ENCODE data around the gene ATF7. TPM values are rescaled to one million over a fixed set of nuclear protein-coding genes. Genes with fewer than 3 reads are reported as not detected.

Gene ATF7
- total and polyA plus RNA-seq, 2 of the 13 experiments (the other 11 are each of a cell fraction or from before 2014, with no cell fraction given): 9.6 to 16.2 TPM

GRCh38 chr12:53508534-53509170 lies 117.5 kb downstream of the ATF7 start (continued):
- TF ChIP-seq STAG1 (CRISPR knock-in tag; IDR thresholded peaks at IDR 0.05) (peak; percentile 95), JUNB (CRISPR knock-in tag; IDR thresholded peaks at IDR 0.05; ENCODE audit: borderline replicate concordance) (no peak), ZNF576 (CRISPR knock-in tag; IDR thresholded peaks at IDR 0.05) (no peak), FLYWCH1 (CRISPR knock-in tag; IDR thresholded peaks at IDR 0.05) (no peak), ZNF549 (CRISPR knock-in tag; IDR thresholded peaks at IDR 0.05) (no peak), GPN1 (CRISPR knock-in tag; IDR thresholded peaks at IDR 0.05; ENCODE audit: borderline replicate concordance) (no peak), ZNF572 (CRISPR knock-in tag; IDR thresholded peaks at IDR 0.05) (0 out of 2 replicates have a peak, but pooled peaks have one; percentile 39), RBM39 (IDR thresholded peaks at IDR 0.05; ENCODE audit: low read depth, low read length, poor library complexity, severe bottlenecking) (no peak), FOXJ3 (CRISPR knock-in tag; IDR thresholded peaks at IDR 0.05; ENCODE audit: borderline replicate concordance) (no peak), NONO (IDR thresholded peaks at IDR 0.05) (no peak), NONO (CRISPR knock-in tag; conservative IDR thresholded peaks at IDR 0.05) (0 out of 2 replicates have a peak, but pooled peaks have one; percentile 36), ZBTB38 (CRISPR knock-in tag; IDR thresholded peaks at IDR 0.05) (peak; percentile 18; the same call in 1 of the 2 replicates), PTBP1 (IDR thresholded peaks at IDR 0.05; ENCODE audit: low read depth, low read length, poor library complexity, severe bottlenecking) (no peak), AHDC1 (CRISPR knock-in tag; IDR thresholded peaks at IDR 0.05; ENCODE audit: borderline replicate concordance) (no peak), ZNF780A (CRISPR knock-in tag; IDR thresholded peaks at IDR 0.05) (peak; percentile 82; the same call in 1 of the 2 replicates)

Data from HepG2 (cell line).